NCI-H526 treated with DMSO at 0.1 percent for 48 hours (cell line): ENCODE data around the gene KDM2B.

Experiments used
- DNase-seq: peaks from one replicate; lab custom pipeline; 2025; lab: John Stamatoyannopoulos, UW

Gene KDM2B

DNA sequence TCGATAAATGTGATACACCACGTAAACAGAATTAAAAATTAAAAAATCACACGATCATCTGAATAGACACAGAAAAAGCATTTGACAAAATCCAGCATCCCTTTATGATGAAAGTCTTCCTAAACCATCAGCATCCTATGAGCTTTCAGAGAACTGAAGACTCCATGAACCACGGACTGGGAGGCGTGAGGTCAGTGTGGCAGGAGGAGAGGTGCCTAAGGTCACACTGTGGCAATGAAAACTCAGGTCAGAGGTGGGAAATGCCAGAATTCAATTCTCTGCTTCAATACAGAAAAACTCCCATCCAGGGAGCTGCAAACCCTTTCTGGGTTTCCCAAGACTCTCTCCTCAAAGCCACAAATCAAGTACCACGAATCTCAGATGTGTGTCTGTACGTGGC lies 51.6 kb downstream of the KDM2B start:
- no peak for DNase-seq

DNA sequence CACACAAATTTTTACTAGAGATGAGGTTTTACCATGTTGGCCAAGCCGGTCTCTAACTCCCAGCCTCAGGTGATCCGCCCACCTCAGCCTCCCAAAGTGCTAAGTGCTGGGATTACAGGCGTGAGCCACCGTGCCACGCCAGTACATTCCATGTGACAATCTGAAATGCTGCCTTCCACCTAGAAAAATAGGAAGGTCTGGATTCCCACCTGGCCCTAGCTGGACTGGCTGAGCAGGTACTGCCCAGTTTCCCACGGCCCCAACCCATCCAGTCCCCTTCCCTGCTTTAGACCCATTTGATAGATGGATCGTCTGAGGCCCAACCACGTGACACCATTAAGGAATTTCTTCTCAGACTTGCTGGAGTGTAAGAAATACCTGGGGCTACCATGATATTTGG lies 55.4 kb downstream of the KDM2B start:
- DNase-seq: no peak

DNA sequence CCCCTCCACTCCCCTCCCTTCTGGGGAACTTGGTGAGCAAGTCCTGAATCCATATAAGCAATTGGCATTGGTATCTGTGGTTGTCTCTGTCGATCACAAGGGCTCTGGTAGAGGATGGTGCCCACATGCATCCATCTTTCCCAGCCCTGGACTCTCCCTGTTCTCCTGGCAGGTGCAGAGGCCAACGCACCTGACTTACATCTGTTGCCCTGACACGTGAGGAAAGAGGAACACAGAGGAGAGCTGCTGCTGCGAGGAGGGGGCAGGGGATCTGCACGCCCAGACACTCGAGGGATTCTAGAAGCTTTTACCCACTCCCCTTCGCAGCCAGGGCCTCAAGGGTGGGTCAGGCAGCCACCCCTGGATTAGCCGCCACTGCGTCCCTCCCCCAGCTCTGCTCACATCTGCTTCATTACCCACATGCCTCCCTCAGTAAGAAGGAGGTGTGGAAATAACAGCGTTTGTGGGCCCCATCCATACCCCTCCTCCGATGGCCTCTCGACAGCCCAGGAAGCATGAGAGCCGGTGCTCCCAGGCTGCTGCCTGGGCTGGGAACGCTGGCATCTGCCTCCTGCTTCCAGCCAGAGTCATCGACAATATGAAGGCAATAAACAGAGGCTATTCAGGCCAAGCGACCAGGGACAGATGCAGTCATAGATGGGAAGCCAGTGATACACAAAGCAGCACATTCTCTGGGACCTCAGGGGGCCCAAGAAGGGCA lies 56.5 kb downstream of the KDM2B start:
- DNase-seq: peak; percentile 54

DNA sequence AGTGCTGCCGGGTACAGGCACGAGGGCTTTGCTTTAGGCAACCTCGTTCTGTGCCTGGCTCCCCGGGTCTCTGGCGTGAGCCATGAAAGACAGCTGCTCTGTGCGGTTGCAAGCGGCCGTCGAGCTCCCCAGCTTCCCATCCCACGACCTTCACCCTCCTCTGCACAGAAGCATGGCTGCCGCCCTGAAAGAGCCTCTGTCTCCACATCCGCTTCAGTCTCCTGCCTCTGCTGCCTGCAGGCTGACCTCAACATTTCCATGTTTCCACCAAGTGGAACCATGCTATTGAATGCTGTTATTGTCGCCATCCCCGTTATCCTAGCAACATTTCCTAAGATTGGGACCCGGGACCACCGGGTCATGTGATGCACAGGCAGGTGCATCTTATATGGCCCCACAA lies 57.1 kb downstream of the KDM2B start:
- peak; percentile 86 for DNase-seq

DNA sequence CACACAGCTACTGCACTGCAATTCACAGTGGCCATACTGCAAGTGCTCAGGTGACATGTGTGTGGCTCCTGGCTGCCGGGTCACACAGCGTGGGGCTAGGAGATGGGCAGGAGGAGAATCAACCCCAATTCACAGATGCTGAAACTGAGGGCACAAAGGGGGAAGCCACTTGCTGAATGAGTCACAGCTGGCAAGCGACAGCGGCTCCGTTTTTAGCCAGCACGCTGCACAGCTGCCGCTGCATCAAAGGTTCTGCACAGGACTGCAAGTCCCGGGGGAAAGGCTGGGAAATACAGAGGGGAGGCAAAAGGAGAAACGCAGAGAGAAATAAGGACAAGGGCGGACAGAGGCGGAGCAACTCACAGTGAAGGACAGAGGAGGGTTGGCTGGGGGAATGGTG lies 57.9 kb downstream of the KDM2B start:
- DNase-seq: no peak

DNA sequence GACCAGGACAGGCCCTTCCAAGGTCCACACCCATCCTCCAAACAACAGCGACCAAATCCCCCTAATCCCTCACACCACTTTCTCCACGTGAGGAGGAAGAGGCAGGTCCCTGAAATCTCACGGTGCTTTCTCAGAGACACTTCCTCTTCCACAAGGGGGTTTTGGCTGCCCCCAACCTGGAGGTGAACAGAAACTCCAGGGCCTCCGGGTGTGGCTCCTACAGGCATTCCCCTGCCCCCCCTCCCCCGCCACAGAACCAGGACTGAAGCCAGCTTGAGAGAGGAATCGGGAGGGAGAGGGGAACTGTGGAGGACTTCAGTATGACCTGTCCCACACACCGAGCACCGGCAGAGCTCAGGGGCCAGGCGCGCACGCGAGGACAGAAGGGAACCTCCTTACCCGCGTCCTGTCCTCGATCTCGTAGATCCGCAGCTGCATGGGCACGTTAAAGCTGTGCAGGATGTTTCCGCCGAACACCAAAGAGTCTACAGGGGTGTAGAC lies 60.2 kb downstream of the KDM2B start:
- no peak for DNase-seq

DNA sequence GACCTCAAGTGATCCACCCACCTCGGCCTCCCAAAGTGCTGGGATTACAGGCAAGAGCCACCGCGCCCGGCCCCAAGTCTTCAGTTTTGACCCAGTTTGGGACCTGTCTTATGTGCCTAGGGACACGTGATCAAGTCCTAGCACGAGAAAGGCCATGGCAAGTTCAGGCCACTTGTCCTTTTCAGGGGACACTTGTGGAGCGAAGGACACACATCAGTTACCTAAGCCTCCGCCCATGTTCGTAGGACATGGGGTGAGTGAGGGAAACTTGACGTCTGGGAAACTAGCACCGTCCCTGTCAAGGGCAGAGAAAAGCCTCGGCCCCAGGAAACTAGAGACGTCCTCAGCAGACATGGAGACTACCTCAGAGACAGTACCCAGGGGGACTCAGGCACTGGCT lies 60.7 kb downstream of the KDM2B start:
- DNase-seq: no peak

DNA sequence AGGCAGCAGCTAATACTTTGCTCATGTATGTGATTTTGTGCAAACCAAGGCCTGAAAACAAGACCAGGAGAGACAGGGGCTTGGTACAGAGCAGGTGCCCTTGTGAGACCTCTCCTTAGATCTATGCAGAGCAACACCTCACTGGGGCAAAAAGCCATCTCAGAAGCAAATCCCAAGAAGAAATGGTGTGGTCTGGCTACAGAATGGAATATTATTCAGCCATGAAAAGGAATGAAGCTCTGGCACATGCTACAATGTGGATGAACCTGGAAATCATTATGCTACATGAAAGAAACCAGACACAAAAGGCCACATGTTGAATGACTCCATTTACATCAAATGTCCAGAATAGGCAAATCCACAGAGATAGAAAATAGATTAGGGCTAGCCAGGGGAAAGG lies 61.6 kb downstream of the KDM2B start:
- no peak for DNase-seq

DNA sequence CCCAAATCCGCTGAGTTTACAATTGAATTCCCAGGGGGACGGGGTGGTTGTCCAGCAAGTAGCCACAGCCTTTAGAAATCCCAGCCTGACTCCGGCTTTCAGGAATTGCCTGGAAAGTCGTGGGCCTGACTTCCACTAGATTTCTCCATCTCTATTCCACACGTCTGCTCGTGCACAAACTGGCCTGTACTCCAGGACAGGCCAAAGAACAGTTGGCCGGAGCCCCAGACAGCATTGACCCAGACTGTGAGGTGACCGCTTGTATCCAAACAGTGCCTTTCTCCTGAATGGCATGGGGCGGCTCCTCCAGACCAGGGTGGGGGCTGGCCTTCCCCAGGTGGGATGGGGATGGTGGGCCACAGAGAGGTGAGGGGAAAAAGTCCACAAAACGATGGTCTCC lies 62.2 kb downstream of the KDM2B start:
- no peak for DNase-seq

DNA sequence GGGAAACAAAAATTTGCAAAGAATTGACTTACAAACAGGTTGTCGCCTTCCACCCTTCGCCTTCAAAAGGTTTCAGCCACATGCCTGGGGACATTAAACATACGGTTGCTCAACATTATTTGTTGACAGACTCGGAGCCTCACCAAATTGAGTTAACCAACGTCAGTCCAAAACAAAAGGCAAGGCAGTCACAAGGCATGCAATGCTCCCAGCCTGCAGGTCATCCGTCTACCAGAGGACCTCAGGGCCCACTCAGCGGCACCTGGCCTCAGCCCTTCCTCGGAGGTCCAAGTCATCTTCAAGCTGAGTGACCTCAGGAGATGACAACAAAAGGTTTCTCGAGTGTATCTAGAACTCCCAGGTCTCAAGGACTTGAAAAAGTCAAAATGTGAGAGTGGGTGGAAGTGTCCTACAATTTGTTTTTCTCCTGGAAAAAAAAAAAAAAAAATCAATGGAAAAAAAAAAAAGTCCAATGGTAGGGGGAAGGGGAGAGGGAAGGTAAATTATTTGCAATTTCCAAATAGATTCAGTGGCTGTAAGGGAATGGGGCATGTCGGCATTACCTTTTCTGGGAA lies 64.3 kb downstream of the KDM2B start:
- no peak for DNase-seq

DNA sequence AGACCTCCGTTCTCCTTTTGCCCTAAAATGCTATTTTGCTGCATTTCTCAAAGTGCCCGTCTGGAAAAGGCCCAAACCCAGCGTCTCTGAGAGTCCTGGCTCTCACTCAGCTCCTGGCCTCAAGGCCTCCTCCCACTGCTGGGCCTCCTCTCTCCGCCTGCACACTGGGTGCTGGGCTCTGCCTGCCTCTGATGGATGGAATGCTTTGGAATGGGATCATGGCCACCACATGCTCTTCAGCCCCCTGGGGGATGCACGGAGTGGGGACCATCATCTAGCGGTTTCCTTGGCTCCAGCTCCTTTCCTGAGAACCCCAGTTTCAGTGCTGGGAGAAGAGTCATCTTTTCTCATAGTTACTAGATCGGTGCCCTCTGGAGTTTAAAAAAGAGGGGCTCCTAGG lies 65.2 kb downstream of the KDM2B start:
- no peak for DNase-seq

DNA sequence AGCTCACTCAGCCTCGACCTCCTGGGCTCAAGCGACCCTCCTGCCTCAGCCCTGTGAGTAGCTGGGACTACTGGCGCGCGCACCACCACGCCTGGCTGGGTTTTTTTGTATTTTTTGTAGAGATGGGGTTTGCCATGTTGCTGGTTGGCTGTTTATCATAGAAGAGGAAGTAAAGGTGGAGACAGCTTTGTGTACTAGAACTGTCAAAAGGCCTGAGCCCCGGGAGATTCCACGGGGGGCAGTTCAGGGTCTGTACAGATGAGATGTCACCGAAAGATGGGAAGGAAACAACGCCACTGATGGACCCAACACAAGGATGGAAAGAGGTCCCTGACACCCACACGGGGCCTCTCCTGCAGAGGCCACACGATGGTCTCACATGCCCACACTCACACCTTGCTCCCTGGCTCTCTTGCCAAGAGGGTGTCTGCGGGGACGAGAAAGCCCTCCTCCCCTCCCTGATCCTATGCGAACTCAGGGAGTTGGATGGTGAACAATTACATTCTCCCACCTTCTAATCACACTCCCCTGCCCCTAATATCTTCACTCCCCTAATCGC lies 66.6 kb downstream of the KDM2B start:
- no peak for DNase-seq

DNA sequence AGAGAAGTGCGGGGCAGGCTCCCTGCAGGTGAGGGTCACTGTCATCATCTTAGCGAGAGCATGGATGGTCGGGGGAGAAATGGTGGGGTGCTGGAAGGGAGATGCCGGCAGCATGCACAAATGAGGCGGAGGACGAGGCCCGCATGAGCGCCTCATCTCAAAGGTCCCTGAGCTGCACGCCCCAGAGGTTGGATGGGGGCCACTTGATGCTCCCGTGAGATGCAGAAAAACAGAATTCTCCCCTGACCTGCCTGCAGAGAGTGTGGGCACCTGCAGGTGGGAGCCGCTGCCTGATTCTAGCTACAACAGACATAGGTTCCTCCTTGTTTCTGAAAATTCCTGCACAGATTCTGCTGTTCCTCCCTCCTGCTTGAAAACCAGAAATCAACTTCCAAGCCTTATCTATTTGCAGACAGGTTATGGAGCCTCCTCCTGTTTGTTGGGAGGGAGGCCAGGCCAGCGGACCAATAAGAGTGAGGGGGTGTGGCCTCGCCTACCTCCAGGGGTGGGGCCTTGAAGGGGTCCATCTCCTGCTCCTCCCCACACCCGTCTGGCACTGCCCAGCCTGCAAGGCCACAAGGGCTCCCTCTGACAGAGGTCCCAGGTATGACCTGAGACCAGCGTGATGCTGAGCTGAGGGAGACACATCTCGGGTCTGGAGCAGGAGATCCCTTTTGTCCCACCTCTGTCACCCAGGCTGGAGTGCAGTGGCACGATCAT lies 67.2 kb downstream of the KDM2B start:
- DNase-seq: peak; percentile 4

DNA sequence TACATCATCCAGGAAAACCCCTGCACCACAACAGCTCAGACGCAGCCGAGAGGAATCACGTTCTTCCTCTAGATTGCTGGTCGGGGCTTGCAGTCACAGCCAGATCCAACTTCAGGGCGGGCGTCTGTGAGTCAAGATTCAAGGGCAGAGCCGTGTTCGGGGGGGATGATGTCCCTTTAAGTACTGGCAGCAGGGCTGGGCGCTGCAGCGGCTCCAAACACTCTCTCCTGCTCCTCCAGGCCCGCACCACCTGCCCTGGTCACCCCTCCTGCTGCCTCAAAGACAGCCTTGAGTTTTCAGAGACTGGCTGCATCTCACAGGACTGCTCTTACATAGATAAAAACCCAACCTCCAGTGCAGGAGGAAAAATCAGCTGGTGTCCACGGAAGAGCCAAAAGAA lies 68.3 kb downstream of the KDM2B start:
- no peak for DNase-seq

DNA sequence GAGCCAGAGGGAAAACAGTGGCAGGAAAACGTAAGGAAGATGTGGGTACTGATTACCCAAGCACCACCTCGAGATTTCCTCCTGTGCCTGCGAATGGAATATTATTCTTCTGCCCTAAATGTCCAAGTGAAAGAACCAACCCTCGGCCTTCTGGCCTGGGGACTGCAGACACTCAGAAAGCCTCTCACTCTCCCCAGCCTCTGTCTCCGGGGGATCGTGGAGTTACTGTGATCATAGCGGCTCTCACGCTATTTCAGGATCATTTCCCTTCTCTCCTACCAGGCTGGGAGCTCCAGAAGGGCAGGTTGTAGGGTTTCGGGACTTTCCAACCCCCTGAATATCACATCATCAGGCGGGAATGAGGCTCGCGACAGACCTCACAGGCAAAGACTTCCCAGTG lies 68.9 kb downstream of the KDM2B start:
- no peak for DNase-seq

DNA sequence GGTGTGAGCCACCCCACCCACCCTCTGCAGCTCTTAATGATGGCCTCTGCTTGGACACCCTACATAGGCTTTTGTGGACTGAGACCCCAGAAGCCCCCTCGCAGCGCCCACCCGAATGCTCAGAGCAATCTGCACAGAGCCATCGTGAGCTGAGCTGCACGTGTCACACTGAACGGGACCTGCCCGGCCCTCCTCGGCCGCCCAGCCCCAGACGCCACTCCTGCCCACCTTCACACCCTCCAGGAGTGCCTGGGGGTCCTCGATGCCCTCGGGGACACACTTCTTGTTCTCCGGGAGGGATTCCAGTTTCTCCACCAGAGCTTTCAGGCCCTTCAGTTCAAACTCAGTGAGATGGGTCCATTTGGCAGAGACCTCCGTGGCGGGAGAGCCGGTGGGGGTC lies 71.5 kb downstream of the KDM2B start:
- DNase-seq: no peak

DNA sequence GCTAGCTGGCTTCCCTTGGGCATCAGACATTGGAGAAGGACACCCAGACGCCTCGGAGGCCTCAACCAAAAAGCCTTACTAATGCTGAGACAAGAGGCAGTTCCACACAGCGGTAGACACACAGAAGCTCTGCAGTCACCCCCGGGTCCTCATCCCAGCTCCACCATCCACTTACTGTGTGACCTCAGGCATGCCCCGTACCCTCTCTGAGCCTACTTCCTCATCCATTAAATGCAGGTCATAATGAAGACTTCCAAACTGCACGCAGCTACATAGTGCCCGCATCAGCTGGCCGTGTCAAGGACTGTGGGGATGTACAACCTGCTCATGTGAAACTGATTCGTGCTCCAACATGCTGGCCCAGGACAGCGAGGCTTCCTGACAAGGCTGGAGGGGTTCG lies 72.3 kb downstream of the KDM2B start:
- no peak for DNase-seq

DNA sequence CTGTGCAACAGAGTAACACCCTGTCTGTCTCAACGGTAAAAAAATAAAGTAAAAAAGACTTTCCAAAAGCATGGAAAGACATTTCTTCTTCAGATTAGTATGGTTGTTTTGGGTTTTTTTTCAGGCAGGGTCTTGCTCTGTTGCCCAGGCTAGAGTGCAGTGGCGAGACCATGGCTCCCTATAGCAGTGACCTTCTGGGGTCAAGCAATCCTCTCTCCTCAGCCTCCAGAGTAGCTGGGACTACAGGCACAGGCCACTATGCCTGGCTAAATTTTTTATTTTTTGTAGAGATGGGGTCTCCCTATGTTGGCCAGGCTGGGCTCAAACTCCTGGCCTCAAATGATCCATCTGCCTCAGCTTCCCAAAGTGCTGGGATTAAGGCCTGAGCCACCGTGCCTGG lies 72.8 kb downstream of the KDM2B start:
- no peak for DNase-seq

DNA sequence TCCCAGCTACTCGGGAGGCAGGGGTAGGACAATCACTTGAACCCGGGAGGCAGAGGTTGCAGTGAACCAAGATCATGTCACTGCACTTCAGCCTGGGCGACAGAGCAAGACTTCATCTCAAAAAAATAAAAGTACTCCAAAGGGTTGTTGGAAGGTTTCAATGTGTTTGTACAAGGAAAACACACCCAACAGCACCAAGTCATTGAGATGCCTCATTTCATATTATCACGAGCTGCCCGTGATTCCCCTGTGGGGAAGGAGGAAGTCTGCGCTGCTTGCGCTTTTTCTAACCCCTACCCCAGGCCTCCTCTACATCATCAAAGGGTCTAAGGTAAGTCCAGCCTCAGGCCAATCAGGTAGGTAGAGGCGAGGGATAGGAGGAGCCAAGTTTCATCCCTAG lies 73.6 kb downstream of the KDM2B start:
- no peak for DNase-seq

DNA sequence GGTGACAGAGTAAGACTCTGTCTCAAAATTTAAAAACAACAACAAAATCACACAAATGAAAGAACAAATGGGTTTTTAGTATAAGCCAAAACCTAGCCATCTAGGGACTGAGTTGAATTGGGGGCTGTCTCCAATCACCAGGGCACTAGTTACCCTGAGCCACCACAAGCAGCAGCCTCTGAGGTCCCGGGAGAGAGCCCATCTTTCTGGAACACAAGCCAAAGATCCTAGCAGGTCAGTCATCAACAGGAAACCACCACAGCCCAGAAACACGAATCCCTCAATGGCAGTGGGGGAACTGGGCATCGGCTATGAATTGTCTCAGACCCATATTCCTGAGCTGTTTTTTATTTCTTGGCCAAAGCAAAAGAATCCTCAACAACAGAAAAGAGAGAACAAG lies 75.3 kb downstream of the KDM2B start:
- no peak for DNase-seq

DNA sequence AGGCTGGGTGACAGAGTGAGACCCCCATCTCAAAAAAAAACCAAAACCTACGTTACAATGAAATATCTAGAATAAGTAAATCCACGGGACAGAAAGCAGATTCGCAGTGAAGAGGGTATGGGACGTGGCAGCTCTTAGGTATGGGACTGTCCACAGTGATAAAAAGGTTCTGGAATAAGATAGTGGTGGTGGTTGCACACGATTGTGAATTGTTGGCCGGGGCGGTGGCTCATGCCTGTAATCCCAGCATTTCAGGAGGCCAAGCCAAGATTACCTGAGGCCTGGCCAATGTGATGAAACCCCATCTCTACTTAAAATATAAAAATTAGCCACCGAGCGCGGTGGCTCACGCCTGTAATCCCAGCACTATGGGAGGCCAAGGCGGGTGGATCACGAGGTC lies 76.3 kb downstream of the KDM2B start:
- DNase-seq: no peak

DNA sequence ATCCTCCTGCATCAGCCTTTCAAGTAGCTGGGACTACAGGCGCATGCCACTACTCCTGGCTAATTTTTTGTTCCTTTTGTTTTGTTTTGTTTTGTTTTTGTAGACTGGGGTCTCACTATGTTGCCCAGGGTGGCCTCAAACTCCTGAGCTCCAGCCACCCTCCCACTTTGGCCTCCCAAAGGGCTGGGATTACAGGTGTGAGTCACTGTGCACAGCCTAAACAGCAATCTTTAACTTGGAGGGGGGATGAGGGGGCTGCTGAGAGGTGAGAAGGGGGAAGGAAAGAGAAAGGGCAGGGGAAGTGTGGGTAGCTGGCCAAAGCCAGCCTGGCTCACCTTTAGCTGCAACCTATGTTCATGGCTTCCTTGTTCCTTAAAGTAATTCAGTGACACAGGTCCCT lies 77.4 kb downstream of the KDM2B start:
- no peak for DNase-seq

DNA sequence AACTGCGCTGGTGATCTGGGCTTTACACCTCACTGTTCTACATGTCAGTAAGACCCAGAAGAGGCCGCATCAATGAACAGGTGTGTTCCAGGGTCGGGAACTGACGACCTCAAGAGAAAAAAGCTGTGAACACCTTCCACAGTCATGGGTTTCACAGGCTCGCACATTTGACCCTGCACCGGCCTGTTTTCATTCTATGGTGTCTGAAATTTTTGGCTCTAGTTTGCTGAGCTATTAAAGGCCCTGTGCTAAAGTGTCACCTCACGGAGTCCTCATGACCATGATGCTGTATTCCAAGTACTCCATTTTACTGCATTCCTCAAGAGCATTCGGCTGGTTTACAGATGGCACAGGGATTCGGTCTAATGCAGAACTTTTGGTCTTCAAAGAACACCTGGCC lies 78.9 kb downstream of the KDM2B start:
- DNase-seq: no peak
